GM12878 (cell line): ENCODE measurements around the gene MEIS2. TPM values are rescaled to one million over a fixed set of nuclear protein-coding genes. Genes with fewer than 3 reads are reported as not detected.

Experiments
- ATAC-seq: fragments of 200-7000 bp; cut with Tn5 transposase; 3 replicates; pipeline ENCODE4 v1.9.1; 2020; ENCODE audit warnings: mild to moderate bottlenecking, moderate library complexity
- BruUV-seq: library from RNA; stranded (reverse); fragments of 400-500 nt; replicated peaks from 2 replicates; lab custom pipeline; 2021; lab: Mats Ljungman, UMichigan
- CTCF ChIA-PET: fragments of 300-600 bp; sonication (Branson Sonifier 250); formaldehyde crosslinking; extraction: SDS; loops from one replicate; lab custom pipeline; 2021; ENCODE audit warnings: inconsistent platforms; lab: Yijun Ruan, JAX
- POLR2A ChIA-PET: fragments of 350-600 bp; formaldehyde crosslinking; extraction: SDS; loops from one replicate; lab custom pipeline; 2021; ENCODE audit warnings: inconsistent platforms; lab: Charles Lee
- RAD21 ChIA-PET: fragments of 300-600 bp; sonication (Branson Sonifier 250); formaldehyde crosslinking; loops from one replicate; lab custom pipeline; 2023; ENCODE audit warnings: antibody characterized with exemption; ENCODE audit not compliant: unreplicated experiment; lab: Charles Lee
- SMC1A ChIA-PET: fragments of 300-600 bp; sonication (Branson Sonifier 250); formaldehyde crosslinking; loops from one replicate; lab custom pipeline; 2023; ENCODE audit not compliant: unreplicated experiment, uncharacterized antibody; lab: Charles Lee
- DNase-seq: peaks from one replicate; pipeline ENCODE4 v3.0.0-alpha.2; 2011; ENCODE audit warnings: low read depth, low spot score
- FAIRE-seq: peaks from 3 replicates; lab custom pipeline; 2011; peaks lifted over from hg19 to GRCh38; lab: Jason Lieb, UNC
- H2AFZ ChIP-seq: 2 replicates; pipeline ENCODE4 v1.6.0; 2011; ENCODE audit warnings: low read depth, low read length, control low read depth; ENCODE audit not compliant: control insufficient read depth
- H3K27ac ChIP-seq: 2 replicates; pipeline ENCODE4 v1.5.1; 2011; ENCODE audit warnings: control low read depth; ENCODE audit not compliant: control insufficient read depth, insufficient read depth
- H3K27me3 ChIP-seq, 2 experiments: replicated peaks in 1 of 2; 2 replicates each; pipeline versions ENCODE4 v1.6.0 to v1.6.1; 2011; ENCODE audit warnings: low read length in 1 of 2; ENCODE audit not compliant: control insufficient read depth in 2 of 2, insufficient read depth in 2 of 2
- H3K36me3 ChIP-seq, 2 experiments: 2 replicates each; pipeline ENCODE4 v1.5.1; 2011; ENCODE audit warnings: low read length in 1 of 2; ENCODE audit not compliant: control insufficient read depth in 2 of 2, insufficient read depth in 2 of 2
- H3K4me1 ChIP-seq: 2 replicates; pipeline ENCODE4 v1.6.1; 2011; ENCODE audit warnings: mild to moderate bottlenecking, low read length, moderate library complexity, mixed read lengths; ENCODE audit not compliant: control insufficient read depth, insufficient read depth
- H3K4me2 ChIP-seq: 2 replicates; pipeline ENCODE4 v1.6.0; 2011; ENCODE audit warnings: control low read depth; ENCODE audit not compliant: control insufficient read depth, insufficient read depth
- H3K4me3 ChIP-seq: fragments of 200-600 bp; sonication (generic); 2 replicates; pipeline ENCODE4 v1.5.1; 2016
- H3K79me2 ChIP-seq: 2 replicates; pipeline ENCODE4 v1.6.0; 2011; ENCODE audit warnings: low read length; ENCODE audit not compliant: control insufficient read depth, insufficient read depth
- H3K9ac ChIP-seq: 2 replicates; pipeline ENCODE4 v1.8.0; 2011; ENCODE audit warnings: low read length, control low read depth, mixed read lengths; ENCODE audit not compliant: control insufficient read depth, insufficient read depth
- H3K9me3 ChIP-seq: replicated peaks from 3 replicates; pipeline ENCODE4 v1.5.1; 2011; ENCODE audit warnings: mild to moderate bottlenecking, low read length; ENCODE audit not compliant: control insufficient read depth, insufficient read depth
- H4K20me1 ChIP-seq: 2 replicates; pipeline ENCODE4 v1.6.0; 2011; ENCODE audit not compliant: control insufficient read depth, insufficient read depth
- BMI1 ChIP-seq: fragments of 450-650 bp; IDR thresholded peaks from 2 replicates; pipeline ENCODE4 v1.6.1; 2016; ENCODE audit warnings: mild to moderate bottlenecking, moderate library complexity, borderline replicate concordance
- CHD1 ChIP-seq: IDR thresholded peaks from 2 replicates; pipeline ENCODE4 v1.6.1; 2012; ENCODE audit warnings: low read depth, low read length, improper control_type of control experiment
- MTA2 ChIP-seq: fragments of 450-650 bp; IDR thresholded peaks from 2 replicates; pipeline ENCODE4 v1.6.1; 2016; ENCODE audit warnings: low read depth, mild to moderate bottlenecking, moderate library complexity
- NFIC ChIP-seq: IDR thresholded peaks from 2 replicates; pipeline ENCODE4 v1.6.1; 2012; ENCODE audit warnings: low read depth, mild to moderate bottlenecking, inconsistent platforms, low read length, moderate library complexity
- NFXL1 ChIP-seq: fragments of 450-650 bp; IDR thresholded peaks from 2 replicates; pipeline ENCODE4 v1.6.1; 2017; ENCODE audit warnings: antibody characterized with exemption, mild to moderate bottlenecking, borderline replicate concordance
- SP1 ChIP-seq: IDR thresholded peaks from one replicate; pipeline ENCODE4 v1.6.1; 2011; ENCODE audit warnings: low read depth, low read length
- TAF1 ChIP-seq: IDR thresholded peaks from 2 replicates; pipeline ENCODE4 v1.6.1; 2011; ENCODE audit warnings: mild to moderate bottlenecking, low read depth, low read length, borderline replicate concordance
- TCF7 ChIP-seq: IDR thresholded peaks from 2 replicates; pipeline ENCODE4 v1.6.1; 2014; ENCODE audit warnings: antibody characterized with exemption, borderline replicate concordance
- WRNIP1 ChIP-seq: IDR thresholded peaks from 2 replicates; pipeline ENCODE4 v1.6.1; 2011; ENCODE audit warnings: low read depth, low read length, improper control_type of control experiment, borderline replicate concordance
- WGBS: methylation state at CpG from one replicate; pipeline ENCODE4 v1.1.6; 2016; ENCODE audit warnings: low lambda C conversion rate; ENCODE audit not compliant: insufficient replicate concordance, insufficient coverage; ENCODE audit errors: missing lambda C conversion rate; 5-methylcytosine and 5-hydroxymethylcytosine counted together
- in situ Hi-C: fragments of 300-500 bp; cut with MboI; formaldehyde crosslinking; loops from 9 replicates; pipeline ENCODE4 v1.14.3; 2018; ENCODE audit warnings: mixed read lengths
- intact Hi-C: fragments of 100-400 bp; cut with micrococcal nuclease; formaldehyde crosslinking; loops from one replicate; pipeline ENCODE4 v1.14.2; 2022; ENCODE audit not compliant: unreplicated experiment
- polyA plus RNA-seq, 11 experiments: library from polyadenylated mRNA; depleted of rRNA in 4 of 11; unstranded in 6 of 11; stranded (reverse) in 5 of 11; fragments of >200 nt; fragmentation: Nextera tagmentation in 4 of 11; fragmentation: Illumina TruSeq in 1 of 11; extraction: Ambion mirVana in 4 of 11; extraction: Trizol in 1 of 11; gene quantifications; 1 replicate in 1 of 11; 2 replicates in 10 of 11; pipeline versions ENCODE4 v1.2.1 to v1.2.3, GENCODE V29; 2011 to 2016; ENCODE audit warnings: inconsistent platforms in 2 of 11, missing spikeins in 2 of 11, low read depth in 1 of 11
- total RNA-seq, 4 experiments: library from RNA; depleted of rRNA in 3 of 4; stranded (reverse); fragments of >200 nt in 3 of 4; fragmentation: Illumina TruSeq in 1 of 4; extraction: Trizol in 1 of 4; gene quantifications; 2 replicates each; pipeline versions ENCODE4 v1.2.1 to v1.2.3, GENCODE V29; 2013 to 2021
- TF ChIP-seq, protein P1 (sequence below): IDR thresholded peaks from 2 replicates; pipeline ENCODE4 v1.6.1; 2012; ENCODE audit warnings: low read depth, low read length, improper control_type of control experiment
- TF ChIP-seq, protein P2 (sequence below): fragments of 450-650 bp; IDR thresholded peaks from 2 replicates; pipeline ENCODE4 v1.6.1; 2017; ENCODE audit warnings: mild to moderate bottlenecking, moderate library complexity
- TF ChIP-seq, protein P3 (sequence below): fragments of 450-650 bp; IDR thresholded peaks from 2 replicates; pipeline ENCODE4 v1.6.1; 2018; ENCODE audit warnings: mild to moderate bottlenecking, low read depth, moderate library complexity; ENCODE audit not compliant: partially characterized antibody
- TF ChIP-seq, protein P4 (sequence below): fragments of 150-350 bp; IDR thresholded peaks from 2 replicates; pipeline ENCODE4 v1.6.1; 2014; ENCODE audit warnings: mild to moderate bottlenecking, low read depth, low read length
- TF ChIP-seq, protein P5 (sequence below): fragments of 450-650 bp; IDR thresholded peaks from 2 replicates; pipeline ENCODE4 v1.6.1; 2016; ENCODE audit warnings: mild to moderate bottlenecking

The MEIS2 gene
- total and polyA plus RNA-seq, 10 of the 15 experiments (the other 5 are each of a cell fraction or from before 2014, with no cell fraction given) = 9.2 to 54.0 (median 20.4) TPM

DNA sequence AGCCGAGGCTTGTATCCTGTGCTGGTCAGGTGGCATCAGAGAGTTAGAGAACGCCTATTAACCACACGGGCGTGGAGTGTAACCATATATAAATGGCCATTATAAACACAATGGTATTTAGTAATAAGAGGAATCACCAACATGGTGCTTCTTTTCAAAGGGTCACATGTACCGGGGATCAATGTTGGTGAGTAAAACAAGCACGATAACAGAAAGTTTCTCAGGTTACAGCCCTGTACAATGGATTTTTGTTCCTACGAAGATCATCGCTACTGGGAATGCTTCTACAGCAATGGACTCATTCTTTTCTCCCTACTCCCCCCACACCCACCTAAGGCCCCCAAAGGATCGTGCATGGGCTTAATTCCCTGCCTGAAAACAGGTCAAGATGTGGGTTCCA, 42.5 kb downstream of the MEIS2 start:
- POLR2A ChIA-PET = no interaction called here
- no peaks in the 10 kb centered on the region; a peak in 1 of 4 replicates for H3K36me3 ChIP-seq
- RAD21 ChIA-PET = no interaction called here
- H4K20me1 ChIP-seq = no peaks in the 10 kb centered on the region
- H3K27ac ChIP-seq = no peak overlapping the region
- H3K4me1 ChIP-seq = no peaks in the 10 kb centered on the region
- in situ Hi-C loops (no loop called here), intact Hi-C loops (loop anchor here (10.0 kb wide), 1 partner anchor 63 kb away; no protein-coding TSS in a partner anchor)
- DNase-seq (no peak), ATAC-seq (no peak), FAIRE-seq (no peak)
- SMC1A ChIA-PET = interaction anchor here (1.5 to 1.7 kb wide), 2 partner anchors 10 to 36 kb away, joined by 3 to 4 read pairs; no protein-coding TSS in a partner anchor
- no peak overlapping the region for H3K4me3 ChIP-seq
- H3K4me2 ChIP-seq = no peak overlapping the region
- CTCF ChIA-PET = interaction anchor here (0.6 to 2.5 kb wide), 3 partner anchors 10 to 1129 kb away, joined by 3 to 7 read pairs (median 5); no protein-coding TSS in a partner anchor
- H3K9ac ChIP-seq = no peak overlapping the region
- H3K27me3 ChIP-seq = no peaks in the 10 kb centered on the region
- H3K79me2 ChIP-seq = no peaks in the 10 kb centered on the region
- no peak overlapping the region for H2AFZ ChIP-seq
- H3K9me3 ChIP-seq = no peaks in the 10 kb centered on the region
- 82% methylated on average over 9 of the region's 9 CpGs for WGBS
- no TSS peak for BruUV-seq
- TF ChIP-seq NFIC (no peak), BMI1 (no peak), TCF7 (no peak), TAF1 (no peak), SP1 (no peak), MTA2 (no peak), CHD1 (no peak), WRNIP1 (no peak), NFXL1 (no peak)
- TF ChIP-seq, protein P1, sequence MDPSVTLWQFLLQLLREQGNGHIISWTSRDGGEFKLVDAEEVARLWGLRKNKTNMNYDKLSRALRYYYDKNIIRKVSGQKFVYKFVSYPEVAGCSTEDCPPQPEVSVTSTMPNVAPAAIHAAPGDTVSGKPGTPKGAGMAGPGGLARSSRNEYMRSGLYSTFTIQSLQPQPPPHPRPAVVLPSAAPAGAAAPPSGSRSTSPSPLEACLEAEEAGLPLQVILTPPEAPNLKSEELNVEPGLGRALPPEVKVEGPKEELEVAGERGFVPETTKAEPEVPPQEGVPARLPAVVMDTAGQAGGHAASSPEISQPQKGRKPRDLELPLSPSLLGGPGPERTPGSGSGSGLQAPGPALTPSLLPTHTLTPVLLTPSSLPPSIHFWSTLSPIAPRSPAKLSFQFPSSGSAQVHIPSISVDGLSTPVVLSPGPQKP = no peak
- TF ChIP-seq, protein P2, sequence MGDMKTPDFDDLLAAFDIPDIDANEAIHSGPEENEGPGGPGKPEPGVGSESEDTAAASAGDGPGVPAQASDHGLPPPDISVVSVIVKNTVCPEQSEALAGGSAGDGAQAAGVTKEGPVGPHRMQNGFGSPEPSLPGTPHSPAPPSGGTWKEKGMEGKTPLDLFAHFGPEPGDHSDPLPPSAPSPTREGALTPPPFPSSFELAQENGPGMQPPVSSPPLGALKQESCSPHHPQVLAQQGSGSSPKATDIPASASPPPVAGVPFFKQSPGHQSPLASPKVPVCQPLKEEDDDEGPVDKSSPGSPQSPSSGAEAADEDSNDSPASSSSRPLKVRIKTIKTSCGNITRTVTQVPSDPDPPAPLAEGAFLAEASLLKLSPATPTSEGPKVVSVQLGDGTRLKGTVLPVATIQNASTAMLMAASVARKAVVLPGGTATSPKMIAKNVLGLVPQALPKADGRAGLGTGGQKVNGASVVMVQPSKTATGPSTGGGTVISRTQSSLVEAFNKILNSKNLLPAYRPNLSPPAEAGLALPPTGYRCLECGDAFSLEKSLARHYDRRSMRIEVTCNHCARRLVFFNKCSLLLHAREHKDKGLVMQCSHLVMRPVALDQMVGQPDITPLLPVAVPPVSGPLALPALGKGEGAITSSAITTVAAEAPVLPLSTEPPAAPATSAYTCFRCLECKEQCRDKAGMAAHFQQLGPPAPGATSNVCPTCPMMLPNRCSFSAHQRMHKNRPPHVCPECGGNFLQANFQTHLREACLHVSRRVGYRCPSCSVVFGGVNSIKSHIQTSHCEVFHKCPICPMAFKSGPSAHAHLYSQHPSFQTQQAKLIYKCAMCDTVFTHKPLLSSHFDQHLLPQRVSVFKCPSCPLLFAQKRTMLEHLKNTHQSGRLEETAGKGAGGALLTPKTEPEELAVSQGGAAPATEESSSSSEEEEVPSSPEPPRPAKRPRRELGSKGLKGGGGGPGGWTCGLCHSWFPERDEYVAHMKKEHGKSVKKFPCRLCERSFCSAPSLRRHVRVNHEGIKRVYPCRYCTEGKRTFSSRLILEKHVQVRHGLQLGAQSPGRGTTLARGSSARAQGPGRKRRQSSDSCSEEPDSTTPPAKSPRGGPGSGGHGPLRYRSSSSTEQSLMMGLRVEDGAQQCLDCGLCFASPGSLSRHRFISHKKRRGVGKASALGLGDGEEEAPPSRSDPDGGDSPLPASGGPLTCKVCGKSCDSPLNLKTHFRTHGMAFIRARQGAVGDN = no peak
- TF ChIP-seq, protein P3, sequence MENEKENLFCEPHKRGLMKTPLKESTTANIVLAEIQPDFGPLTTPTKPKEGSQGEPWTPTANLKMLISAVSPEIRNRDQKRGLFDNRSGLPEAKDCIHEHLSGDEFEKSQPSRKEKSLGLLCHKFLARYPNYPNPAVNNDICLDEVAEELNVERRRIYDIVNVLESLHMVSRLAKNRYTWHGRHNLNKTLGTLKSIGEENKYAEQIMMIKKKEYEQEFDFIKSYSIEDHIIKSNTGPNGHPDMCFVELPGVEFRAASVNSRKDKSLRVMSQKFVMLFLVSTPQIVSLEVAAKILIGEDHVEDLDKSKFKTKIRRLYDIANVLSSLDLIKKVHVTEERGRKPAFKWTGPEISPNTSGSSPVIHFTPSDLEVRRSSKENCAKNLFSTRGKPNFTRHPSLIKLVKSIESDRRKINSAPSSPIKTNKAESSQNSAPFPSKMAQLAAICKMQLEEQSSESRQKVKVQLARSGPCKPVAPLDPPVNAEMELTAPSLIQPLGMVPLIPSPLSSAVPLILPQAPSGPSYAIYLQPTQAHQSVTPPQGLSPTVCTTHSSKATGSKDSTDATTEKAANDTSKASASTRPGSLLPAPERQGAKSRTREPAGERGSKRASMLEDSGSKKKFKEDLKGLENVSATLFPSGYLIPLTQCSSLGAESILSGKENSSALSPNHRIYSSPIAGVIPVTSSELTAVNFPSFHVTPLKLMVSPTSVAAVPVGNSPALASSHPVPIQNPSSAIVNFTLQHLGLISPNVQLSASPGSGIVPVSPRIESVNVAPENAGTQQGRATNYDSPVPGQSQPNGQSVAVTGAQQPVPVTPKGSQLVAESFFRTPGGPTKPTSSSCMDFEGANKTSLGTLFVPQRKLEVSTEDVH = no peak
- TF ChIP-seq, protein P4, sequence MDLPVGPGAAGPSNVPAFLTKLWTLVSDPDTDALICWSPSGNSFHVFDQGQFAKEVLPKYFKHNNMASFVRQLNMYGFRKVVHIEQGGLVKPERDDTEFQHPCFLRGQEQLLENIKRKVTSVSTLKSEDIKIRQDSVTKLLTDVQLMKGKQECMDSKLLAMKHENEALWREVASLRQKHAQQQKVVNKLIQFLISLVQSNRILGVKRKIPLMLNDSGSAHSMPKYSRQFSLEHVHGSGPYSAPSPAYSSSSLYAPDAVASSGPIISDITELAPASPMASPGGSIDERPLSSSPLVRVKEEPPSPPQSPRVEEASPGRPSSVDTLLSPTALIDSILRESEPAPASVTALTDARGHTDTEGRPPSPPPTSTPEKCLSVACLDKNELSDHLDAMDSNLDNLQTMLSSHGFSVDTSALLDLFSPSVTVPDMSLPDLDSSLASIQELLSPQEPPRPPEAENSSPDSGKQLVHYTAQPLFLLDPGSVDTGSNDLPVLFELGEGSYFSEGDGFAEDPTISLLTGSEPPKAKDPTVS = no peak
- TF ChIP-seq, protein P5, sequence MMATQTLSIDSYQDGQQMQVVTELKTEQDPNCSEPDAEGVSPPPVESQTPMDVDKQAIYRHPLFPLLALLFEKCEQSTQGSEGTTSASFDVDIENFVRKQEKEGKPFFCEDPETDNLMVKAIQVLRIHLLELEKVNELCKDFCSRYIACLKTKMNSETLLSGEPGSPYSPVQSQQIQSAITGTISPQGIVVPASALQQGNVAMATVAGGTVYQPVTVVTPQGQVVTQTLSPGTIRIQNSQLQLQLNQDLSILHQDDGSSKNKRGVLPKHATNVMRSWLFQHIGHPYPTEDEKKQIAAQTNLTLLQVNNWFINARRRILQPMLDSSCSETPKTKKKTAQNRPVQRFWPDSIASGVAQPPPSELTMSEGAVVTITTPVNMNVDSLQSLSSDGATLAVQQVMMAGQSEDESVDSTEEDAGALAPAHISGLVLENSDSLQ = no peak
